PC-3 (cell line): ENCODE data around the gene CCBE1. TPM values are rescaled to one million over a fixed set of nuclear protein-coding genes. Genes with fewer than 3 reads are reported as not detected.

Source experiments
- ATAC-seq: fragments of 200-7000 bp; cut with Tn5 transposase; 2 replicates; pipeline ENCODE4 v1.9.1; 2020; ENCODE audit warnings: mild to moderate bottlenecking, moderate library complexity
- BruUV-seq: library from RNA; stranded (reverse); fragments of 400-500 nt; replicated peaks from 2 replicates; lab custom pipeline; 2021; lab: Mats Ljungman, UMichigan
- CTCF ChIA-PET: fragments of 300-600 bp; sonication (Branson Sonifier 250); formaldehyde crosslinking; loops from one replicate; lab custom pipeline; 2022; ENCODE audit warnings: antibody characterized with exemption; lab: Charles Lee
- POLR2A ChIA-PET: fragments of 300-600 bp; sonication (Branson Sonifier 250); formaldehyde crosslinking; loops from one replicate; lab custom pipeline; 2022; ENCODE audit warnings: antibody characterized with exemption; ENCODE audit not compliant: unreplicated experiment; lab: Charles Lee
- DNase-seq: peaks from one replicate; pipeline ENCODE4 v3.0.0-alpha.2; 2015
- H2AFZ ChIP-seq: fragments of 300-600 bp; sonication (generic); 2 replicates; pipeline ENCODE4 v1.6.0; 2016; ENCODE audit warnings: antibody characterized with exemption, low read length
- H3F3A ChIP-seq: fragments of 300-600 bp; sonication (generic); one replicate; pipeline ENCODE4 v1.6.0; 2017; ENCODE audit warnings: antibody characterized with exemption, low read length, control low read depth, mild to moderate bottlenecking; ENCODE audit not compliant: unreplicated experiment
- H3K27ac ChIP-seq: fragments of 300-600 bp; sonication (generic); 2 replicates; pipeline ENCODE4 v1.5.1; 2016; ENCODE audit warnings: mild to moderate bottlenecking, low read length
- H3K27me3 ChIP-seq: fragments of 300-600 bp; sonication (generic); 2 replicates; pipeline ENCODE4 v1.6.1; 2016; ENCODE audit warnings: low read length, mixed read lengths
- H3K36me3 ChIP-seq: fragments of 300-600 bp; sonication (generic); 2 replicates; pipeline ENCODE4 v1.6.1; 2016; ENCODE audit warnings: low read depth, mixed run types, low read length, mixed read lengths
- H3K4me1 ChIP-seq: fragments of 300-600 bp; sonication (generic); 2 replicates; pipeline ENCODE4 v1.5.1; 2016; ENCODE audit warnings: low read length; ENCODE audit not compliant: insufficient read depth
- H3K4me2 ChIP-seq: fragments of 300-600 bp; sonication (generic); 2 replicates; pipeline ENCODE4 v1.6.0; 2016; ENCODE audit warnings: low read length
- H3K4me3 ChIP-seq: fragments of 300-600 bp; sonication (generic); 2 replicates; pipeline ENCODE4 v1.5.1; 2016; ENCODE audit warnings: mild to moderate bottlenecking, low read length, mixed read lengths
- H3K79me2 ChIP-seq: fragments of 300-600 bp; sonication (generic); 2 replicates; pipeline ENCODE4 v1.6.1; 2017; ENCODE audit warnings: low read length, mixed read lengths
- H3K9ac ChIP-seq: fragments of 300-600 bp; sonication (generic); 2 replicates; pipeline ENCODE4 v1.6.0; 2016; ENCODE audit warnings: mild to moderate bottlenecking, low read length
- H3K9me2 ChIP-seq: fragments of 300-600 bp; sonication (generic); replicated peaks from 2 replicates; pipeline ENCODE4 v1.6.1; 2016; ENCODE audit warnings: mixed run types, low read length, mixed read lengths
- H3K9me3 ChIP-seq: fragments of 300-600 bp; sonication (generic); 2 replicates; pipeline ENCODE4 v1.6.1; 2016; ENCODE audit warnings: low read length, mixed read lengths
- H4K20me1 ChIP-seq: fragments of 300-600 bp; sonication (generic); 2 replicates; pipeline ENCODE4 v1.6.1; 2016; ENCODE audit warnings: low read length, mixed read lengths
- CTCF ChIP-seq: fragments of 300-600 bp; sonication (generic); conservative IDR thresholded peaks from 2 replicates; pipeline ENCODE4 v1.5.1; 2017; ENCODE audit warnings: antibody characterized with exemption, low read depth, mild to moderate bottlenecking, low read length
- EZH2 ChIP-seq: fragments of 300-600 bp; sonication (generic); IDR thresholded peaks from one replicate; pipeline ENCODE4 v1.6.1; 2017; ENCODE audit warnings: antibody characterized with exemption, mild to moderate bottlenecking, low read length; ENCODE audit not compliant: unreplicated experiment
- EZH2phosphoT487 ChIP-seq: fragments of 300-600 bp; sonication (generic); IDR thresholded peaks from 2 replicates; pipeline ENCODE4 v1.6.1; 2018; ENCODE audit warnings: mild to moderate bottlenecking, antibody characterized with exemption, low read length, borderline replicate concordance
- intact Hi-C: fragments of 100-400 bp; cut with micrococcal nuclease; formaldehyde crosslinking; loops from 2 replicates; pipeline ENCODE4 v1.9.0; 2023
- total RNA-seq: library from RNA; depleted of rRNA; stranded (reverse); fragments of >200 nt; gene quantifications from 2 replicates; pipeline ENCODE4 v1.2.3, GENCODE V29; 2014

CCBE1 gene
- total RNA-seq, 1 experiment from 2014 or later, result 13.9 TPM

DNA sequence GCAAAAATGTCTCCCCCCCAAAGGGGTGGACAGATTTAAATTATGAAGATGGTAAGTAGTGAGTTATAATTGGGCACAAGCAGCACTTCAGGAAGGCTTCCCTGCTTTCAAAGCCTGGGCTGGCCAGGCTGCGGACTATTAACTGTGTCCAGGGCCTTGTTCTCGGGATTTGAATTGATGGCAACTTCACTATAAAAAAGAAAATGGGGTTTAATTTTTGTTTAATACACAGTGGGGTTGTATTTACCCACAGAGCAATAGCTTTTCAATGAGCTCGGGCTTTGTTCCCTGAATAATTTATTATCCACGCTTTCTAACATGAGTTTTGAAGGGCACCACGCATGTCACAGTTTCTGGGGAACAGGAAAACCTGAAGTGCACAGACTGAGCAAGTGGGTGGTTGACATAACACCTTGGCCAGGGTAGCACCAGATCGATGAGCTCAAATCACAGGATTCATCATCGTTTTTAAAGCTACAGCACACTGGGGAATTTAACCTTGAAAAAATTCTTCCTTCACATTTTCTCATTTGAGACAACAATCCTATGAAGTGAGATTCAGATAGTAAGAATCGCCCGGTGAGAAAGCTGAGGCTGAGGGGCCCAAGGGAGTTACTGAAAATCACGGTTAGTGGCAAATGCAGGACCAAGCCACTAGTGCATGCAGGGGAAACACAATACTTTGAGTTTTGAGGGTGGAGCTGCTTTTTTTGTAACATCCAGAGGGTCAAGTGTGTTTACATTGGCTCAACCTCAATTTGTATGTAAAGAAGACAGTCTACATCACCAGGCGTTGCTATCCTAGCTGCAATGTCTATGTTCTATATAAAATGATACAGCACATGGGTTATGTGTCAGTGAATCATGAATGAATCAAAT lies 309.3 kb downstream of the CCBE1 start:
- H3K79me2 ChIP-seq, result no peaks in the 10 kb centered on the region
- H3K27me3 ChIP-seq, result no peaks in the 10 kb centered on the region
- no peak overlapping the region for H3K27ac ChIP-seq
- intact Hi-C loops, result no loop called here
- H3F3A ChIP-seq, result no peaks in the 10 kb centered on the region
- no peak for DNase-seq
- no peaks in the 10 kb centered on the region for H3K9me2 ChIP-seq
- H2AFZ ChIP-seq, result no peak overlapping the region
- no peaks in the 10 kb centered on the region for H3K36me3 ChIP-seq
- H3K9me3 ChIP-seq, result no peaks in the 10 kb centered on the region
- CTCF ChIA-PET, result no interaction called here
- TF ChIP-seq CTCF (no peak), EZH2 (no peak), EZH2phosphoT487 (no peak)
- BruUV-seq, result no TSS peak
- H3K4me3 ChIP-seq, result no peak overlapping the region
- H3K9ac ChIP-seq, result no peak overlapping the region
- no peaks in the 10 kb centered on the region for H4K20me1 ChIP-seq
- POLR2A ChIA-PET, result interaction anchor here (1.0 kb wide), 1 partner anchor 29 kb away, joined by 7 read pairs; the partner anchor contains the start of gene LMAN1
- no peak for ATAC-seq
- no peaks in the 10 kb centered on the region for H3K4me1 ChIP-seq
- no peak overlapping the region for H3K4me2 ChIP-seq

DNA sequence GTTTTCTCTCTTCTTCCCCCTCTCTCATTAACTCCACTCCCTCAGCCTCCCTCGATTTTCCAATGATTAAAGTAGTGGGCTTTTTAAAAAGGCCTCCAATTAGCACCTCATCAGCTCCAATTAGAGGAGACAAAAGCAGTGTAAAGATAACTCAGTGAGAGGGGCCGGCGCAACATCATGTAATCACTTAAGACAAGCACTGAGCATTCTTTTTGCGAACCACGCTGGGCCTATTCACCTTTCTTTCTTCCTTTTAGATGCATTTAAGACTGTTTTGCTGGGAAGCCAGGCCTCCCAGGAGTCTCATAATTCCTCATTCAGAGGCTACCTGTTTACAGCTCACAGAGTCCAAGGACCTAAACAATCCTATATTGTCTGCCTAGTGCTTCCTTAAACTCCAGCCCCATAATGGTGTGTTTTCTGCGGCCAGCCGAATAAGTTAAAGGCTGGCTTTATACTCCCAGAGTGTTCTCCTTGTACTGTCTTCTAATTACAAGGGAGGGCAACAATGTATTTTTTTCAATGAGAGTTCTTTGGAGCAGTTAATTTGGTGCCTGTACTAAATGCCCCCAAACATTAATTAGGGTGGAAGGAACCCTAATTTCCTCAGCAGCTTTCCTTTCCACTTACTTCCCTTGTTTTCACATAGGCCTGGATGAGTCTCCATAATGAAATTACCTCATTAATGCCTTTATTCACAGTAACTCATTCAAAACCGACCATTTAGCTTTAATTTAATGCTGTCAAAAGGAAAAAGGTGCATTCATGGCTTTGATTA lies 310.1 kb downstream of the CCBE1 start:
- POLR2A ChIA-PET, result interaction anchor here (1.0 kb wide), 1 partner anchor 28 kb away, joined by 7 read pairs; the partner anchor contains the start of gene LMAN1
- no peak overlapping the region for H2AFZ ChIP-seq
- intact Hi-C loops, result no loop called here
- TF ChIP-seq EZH2 (no peak), EZH2phosphoT487 (no peak), CTCF (no peak)
- no peaks in the 10 kb centered on the region for H3F3A ChIP-seq
- H3K9me2 ChIP-seq, result no peaks in the 10 kb centered on the region
- H4K20me1 ChIP-seq, result no peaks in the 10 kb centered on the region
- no peaks in the 10 kb centered on the region for H3K36me3 ChIP-seq
- H3K27me3 ChIP-seq, result no peaks in the 10 kb centered on the region
- no peaks in the 10 kb centered on the region for H3K79me2 ChIP-seq
- H3K27ac ChIP-seq, result no peak overlapping the region
- no peaks in the 10 kb centered on the region for H3K4me1 ChIP-seq
- no TSS peak for BruUV-seq
- DNase-seq, result no peak
- no peaks in the 10 kb centered on the region for H3K9me3 ChIP-seq
- no peak overlapping the region for H3K4me2 ChIP-seq
- no peak for ATAC-seq
- no peak overlapping the region for H3K4me3 ChIP-seq
- no peak overlapping the region for H3K9ac ChIP-seq
- CTCF ChIA-PET, result no interaction called here
